CD4-positive, alpha-beta T cell treated with Interleukin-6 for 4 hours (primary cell): Measurements from ENCODE around the gene GTF2A2.
A peak's percentile ranks its signal among the peaks of the same experiment; 100 is the strongest.
"Not testable (repeated sequence)": the region's sequence is repeated elsewhere in the genome, so short reads cannot be mapped to it uniquely, and the experiment has no call there.

Source experiments
- DNase-seq: peaks from one replicate; pipeline ENCODE4 v3.0.0-alpha.2; 2020; ENCODE audit warnings: mixed read lengths

The GTF2A2 gene

GRCh38 chr15:59668556-59668955 is 11.2 kb upstream of the GTF2A2 start:
- no peak for DNase-seq

DNA sequence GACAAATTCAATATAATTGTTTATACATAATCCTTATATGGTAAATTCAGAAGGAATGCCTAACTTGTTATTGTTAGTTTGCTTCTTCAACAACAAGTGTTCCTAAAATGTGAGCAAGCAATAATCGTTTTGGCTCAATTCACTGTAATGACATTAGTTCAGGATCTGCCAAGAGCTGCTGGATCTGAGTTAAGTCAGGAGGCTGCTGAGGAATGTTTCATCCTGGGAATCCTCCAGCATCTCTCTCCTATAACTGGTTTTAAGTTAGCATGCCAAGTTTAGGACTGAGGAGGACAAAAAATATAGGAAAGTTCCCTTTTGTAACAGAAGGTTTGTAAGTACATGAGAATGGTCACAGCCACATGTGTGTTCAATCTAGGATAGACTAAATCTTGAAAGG is 4.9 kb upstream of the GTF2A2 start:
- no peak for DNase-seq

- no peak for DNase-seq
Measured at GRCh38 chr15:59659366-59659765, 2.1 kb upstream of the GTF2A2 start.

DNA sequence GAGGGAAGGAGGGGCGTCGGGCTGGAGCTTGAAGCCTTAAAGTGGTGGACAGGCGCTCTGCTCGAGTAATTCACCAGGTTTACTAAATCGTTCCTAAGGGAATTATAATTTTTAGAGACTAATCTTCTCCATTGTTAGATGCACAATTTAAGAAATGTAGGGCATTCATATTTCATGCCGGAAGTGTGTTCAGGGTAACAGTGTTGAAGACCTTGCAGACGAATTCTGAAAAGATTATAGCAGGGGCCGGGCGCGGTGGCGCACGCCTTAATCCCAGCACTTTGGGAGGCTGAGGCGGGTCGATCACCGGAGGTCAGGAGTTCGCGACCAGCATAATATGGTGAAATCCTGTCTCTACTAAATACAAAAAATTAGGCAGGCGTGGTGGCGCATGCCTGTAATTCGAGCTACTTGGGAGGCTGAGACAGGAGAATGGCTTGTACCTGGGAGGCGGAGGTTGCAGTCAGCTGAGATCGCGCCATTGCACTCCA is 365 bp upstream of the GTF2A2 start:
- DNase-seq, result no peak

DNA sequence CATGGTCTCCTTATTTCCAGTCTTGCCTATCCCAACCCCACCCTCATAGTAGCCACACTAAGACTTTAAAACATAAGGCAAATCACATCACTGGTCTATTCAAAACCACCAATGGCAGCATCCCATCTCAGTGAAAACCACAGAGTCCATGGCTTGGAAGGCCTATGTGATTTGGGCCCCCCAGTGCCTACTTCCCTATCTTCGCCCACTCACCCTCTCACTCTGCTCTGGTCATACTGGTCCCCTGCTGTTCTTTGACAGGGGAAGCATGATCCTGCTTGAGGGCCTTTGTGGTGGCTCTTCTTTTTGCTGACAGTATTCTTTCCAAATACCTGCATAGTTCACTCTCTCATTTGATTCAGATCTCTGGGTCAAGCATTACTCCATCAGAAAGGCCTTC is 3.3 kb downstream of the GTF2A2 start:
- no peak for DNase-seq

- no peak for DNase-seq
Measured at GRCh38 chr15:59649603-59650002, 7.7 kb downstream of the GTF2A2 start.

- no peak for DNase-seq
Measured at GRCh38 chr15:59647085-59647484, 10.2 kb downstream of the GTF2A2 start.

DNA sequence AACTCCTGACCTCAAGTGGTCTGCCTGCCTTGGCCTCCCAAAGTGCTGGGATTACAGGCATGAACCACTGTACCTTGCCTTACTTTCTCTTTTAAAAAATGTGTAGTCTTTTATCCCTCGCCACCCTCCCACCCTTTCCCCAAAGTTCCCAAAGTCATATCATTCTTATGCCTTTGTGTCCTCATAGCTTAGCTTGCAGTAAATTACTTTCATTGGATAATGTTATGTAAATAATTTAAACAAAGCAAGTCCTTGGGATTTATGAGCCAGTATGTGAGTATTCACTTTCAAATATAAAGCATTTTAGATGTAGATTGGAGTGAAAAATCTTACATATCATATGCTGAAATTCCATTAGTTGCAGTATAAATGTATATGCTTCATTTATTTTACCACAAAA is 11.0 kb downstream of the GTF2A2 start:
- no peak for DNase-seq

- not testable (repeated sequence) for DNase-seq
Measured at GRCh38 chr15:59645812-59646211, 11.5 kb downstream of the GTF2A2 start.

- no peak for DNase-seq
Measured at GRCh38 chr15:59644756-59645155, 12.6 kb downstream of the GTF2A2 start.

GRCh38 chr15:59642351-59642750 is 15.0 kb downstream of the GTF2A2 start:
- DNase-seq, result no peak

DNA sequence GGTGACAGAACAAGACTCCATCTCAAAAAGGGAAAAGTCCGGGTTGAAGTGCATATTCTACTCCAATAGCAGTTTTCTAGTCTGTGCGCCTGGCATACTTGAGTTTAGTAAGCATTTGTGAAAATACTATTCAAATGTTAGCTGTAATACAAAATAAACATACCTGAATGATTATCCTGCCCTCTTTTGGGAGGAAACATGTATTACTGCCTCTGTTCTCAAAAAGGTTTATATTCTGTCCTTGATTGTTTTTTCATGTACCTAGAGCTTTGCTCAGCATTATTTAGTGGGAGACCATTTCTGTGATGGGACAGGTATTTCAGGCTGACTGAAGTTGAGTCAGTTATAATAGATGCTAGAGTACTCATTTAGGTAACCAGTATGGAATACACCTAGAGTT is 19.8 kb downstream of the GTF2A2 start:
- DNase-seq, result not testable (repeated sequence)

GRCh38 chr15:59636184-59636583 is 21.1 kb downstream of the GTF2A2 start:
- no peak for DNase-seq

GRCh38 chr15:59632714-59633113 is 24.6 kb downstream of the GTF2A2 start:
- DNase-seq, result no peak

GRCh38 chr15:59622289-59622688 is 35.0 kb downstream of the GTF2A2 start:
- DNase-seq, result peak; percentile 12

- no peak for DNase-seq
Measured at GRCh38 chr15:59618406-59618805, 38.9 kb downstream of the GTF2A2 start.

GRCh38 chr15:59616379-59616778 is 40.9 kb downstream of the GTF2A2 start:
- DNase-seq, result no peak

DNA sequence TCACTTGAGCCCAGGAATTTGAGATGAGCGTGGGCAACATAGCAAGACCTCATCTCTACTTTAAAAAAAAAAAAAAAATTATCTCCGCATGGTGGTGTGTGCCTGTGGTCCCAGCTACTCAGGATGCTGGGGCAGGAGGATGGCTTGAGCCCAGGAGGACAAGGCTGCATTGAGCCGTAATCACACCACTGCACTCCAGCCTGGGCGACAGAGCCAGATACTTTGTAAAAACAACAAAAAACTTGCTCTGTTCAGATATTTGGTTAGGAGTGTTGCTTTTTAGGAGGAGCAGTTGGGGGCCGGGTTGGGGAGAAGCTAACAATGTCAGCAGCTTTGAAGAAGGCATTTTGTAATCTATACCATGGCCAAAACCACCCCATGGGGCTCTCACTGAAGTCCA is 41.7 kb downstream of the GTF2A2 start:
- no peak for DNase-seq

GRCh38 chr15:59614153-59614552 is 43.2 kb downstream of the GTF2A2 start:
- DNase-seq, result no peak

DNA sequence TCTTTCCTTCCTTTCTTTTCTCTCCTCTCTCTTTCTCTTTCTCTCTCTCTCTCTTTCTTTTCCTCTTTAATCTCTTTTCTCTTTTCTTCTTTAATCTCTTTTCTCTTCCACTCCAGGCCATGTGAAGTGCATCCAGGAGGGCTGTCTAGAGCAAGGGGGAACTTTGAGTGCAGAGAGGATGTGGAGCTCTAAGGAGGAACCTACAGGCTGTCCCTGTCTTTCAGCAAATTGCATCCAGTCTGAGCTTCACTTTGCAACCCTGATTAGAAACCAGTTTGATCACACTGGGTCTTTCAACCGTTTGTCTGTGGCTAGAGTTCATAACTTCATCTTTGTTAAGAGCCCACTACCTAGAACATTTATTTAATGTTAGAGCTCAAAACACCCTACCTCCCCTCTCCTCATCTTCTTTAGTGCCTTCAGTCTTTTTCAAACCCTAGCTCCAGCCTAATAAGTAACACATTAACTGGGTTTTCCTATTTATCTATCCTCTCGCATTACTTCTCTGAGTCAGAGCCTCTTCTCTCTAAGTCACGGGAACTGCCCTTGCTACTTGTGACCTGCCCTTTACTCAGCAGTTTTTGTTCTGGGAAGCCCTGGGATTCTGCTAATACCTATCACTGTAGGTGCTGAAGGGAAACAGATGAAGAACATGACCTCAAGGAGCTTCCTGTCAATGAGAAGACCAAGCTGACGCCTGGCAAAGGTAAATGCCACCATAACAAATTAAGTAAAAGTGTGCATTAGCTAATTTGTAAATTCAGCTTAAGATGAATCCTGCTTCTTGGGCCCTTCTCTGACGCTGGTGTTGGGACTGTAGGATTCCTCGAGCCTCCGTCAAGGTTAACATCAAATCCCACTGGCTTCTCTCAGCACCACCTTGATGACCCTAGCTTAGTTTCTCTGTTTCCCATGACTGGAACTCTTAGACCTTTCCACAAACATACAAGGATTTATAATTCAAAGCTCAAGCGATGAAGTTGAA is 45.7 kb downstream of the GTF2A2 start, which contains the start of gene GCNT3:
TSS of gene GCNT3 (plus strand) at position 508 of the 985 bp plus-strand sequence. CDS start 6,456 bp downstream, outside the sequence.
- no peak for DNase-seq

DNA sequence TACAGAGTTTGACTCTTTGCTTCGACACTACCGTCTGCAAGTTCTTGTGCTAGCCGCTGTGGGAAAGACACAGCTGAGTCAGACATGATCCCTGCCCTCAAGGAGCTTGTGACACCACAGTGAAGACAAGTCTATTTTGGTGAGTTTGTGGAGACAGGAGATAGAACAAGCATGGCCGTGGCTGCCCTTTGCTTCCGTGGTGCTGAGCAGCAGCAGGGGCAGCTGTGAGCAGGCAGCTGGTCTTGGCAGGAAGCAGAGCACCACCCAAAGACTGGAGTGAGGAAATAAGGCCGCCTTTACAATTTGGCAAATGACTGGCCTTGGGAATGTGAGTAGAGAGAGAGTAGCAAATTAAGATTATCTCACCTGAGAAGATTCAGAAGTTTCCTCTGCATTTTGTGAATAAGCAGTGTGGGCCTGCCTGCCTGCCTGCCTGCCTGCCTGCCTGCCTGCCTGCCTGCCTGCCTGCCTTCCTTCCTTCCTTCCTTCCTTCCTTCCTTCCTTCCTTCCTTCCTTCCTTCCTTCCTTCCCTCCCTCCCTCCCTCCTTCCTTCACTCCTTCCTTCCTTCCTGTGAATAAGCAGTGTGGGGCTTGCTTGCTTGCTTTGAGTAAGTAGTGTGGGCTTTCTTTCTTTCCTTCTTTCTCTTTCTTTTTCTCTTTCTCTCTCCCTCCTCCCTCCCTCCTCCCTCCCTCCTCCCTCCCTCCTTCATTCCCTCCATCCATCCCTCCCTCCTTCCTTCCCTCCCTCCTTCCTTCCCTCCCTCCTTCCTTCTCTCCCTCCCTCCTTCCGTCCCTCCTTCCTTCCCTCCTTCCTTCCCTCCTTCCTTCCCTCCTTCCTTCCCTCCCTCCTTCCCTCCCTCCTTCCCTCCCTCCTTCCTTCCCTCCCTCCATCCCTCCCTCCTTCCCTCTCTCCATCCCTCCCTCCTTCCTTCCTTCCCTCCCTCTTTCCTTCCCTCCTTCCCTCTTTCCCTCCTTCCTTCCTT is 47.3 kb downstream of the GTF2A2 start:
- no peak for DNase-seq

DNA sequence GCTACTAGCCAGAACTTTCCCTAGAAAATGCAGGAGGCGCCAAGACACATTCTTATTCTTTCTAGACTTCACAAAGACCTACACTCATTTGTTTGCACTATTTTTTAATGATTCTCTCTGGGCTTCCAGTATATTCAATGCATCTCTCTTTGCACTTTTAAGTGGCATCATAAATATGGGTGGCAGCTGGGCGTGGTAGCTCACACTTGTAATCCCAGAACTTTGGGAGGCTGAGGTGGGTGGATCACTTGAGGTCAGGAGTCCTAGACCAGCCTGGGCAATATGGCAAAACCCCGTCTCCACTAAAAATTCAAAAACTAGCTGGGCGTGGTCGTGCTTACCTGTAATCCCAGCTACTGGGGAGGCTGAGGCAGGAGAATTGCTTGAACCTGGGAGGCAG is 51.3 kb downstream of the GTF2A2 start:
- DNase-seq, result no peak

GRCh38 chr15:59598461-59598860 is 58.9 kb downstream of the GTF2A2 start:
- DNase-seq, result no peak
